ENCODE data around the gene DST.

The DST gene

GRCh38 chr6:56479381-56479780, 163.3 kb downstream of the DST start:
- DNase-seq, result no peak

GRCh38 chr6:56478202-56478601, 164.5 kb downstream of the DST start:
- no peak for DNase-seq

GRCh38 chr6:56477241-56477640, 165.4 kb downstream of the DST start:
- no peak for DNase-seq

GRCh38 chr6:56475736-56476457, 166.8 kb downstream of the DST start:
- no peak for DNase-seq

- no peak for DNase-seq
These were observed 168.2 kb downstream of the DST start for GRCh38 chr6:56474532-56474931.

- DNase-seq, result no peak
These were observed 179.2 kb downstream of the DST start for GRCh38 chr6:56463443-56463842.

GRCh38 chr6:56459030-56459805, 183.5 kb downstream of the DST start:
- no peak for DNase-seq

GRCh38 chr6:56458324-56458884, 184.3 kb downstream of the DST start:
- DNase-seq, result no peak

- DNase-seq, result no peak
These were observed 185.9 kb downstream of the DST start for GRCh38 chr6:56456785-56457184.

GRCh38 chr6:56450882-56451739, 191.6 kb downstream of the DST start:
- no peak for DNase-seq

GRCh38 chr6:56450376-56450775, 192.3 kb downstream of the DST start:
- no peak for DNase-seq

GRCh38 chr6:56448046-56448445, 194.6 kb downstream of the DST start:
- DNase-seq, result no peak

GRCh38 chr6:56445818-56446217, 196.9 kb downstream of the DST start:
- DNase-seq, result no peak

- no peak for DNase-seq
These were observed 197.8 kb downstream of the DST start for GRCh38 chr6:56444855-56445254.

GRCh38 chr6:56440551-56440981, 202.1 kb downstream of the DST start:
- no peak for DNase-seq

- DNase-seq, result no peak
These were observed 205.4 kb downstream of the DST start for GRCh38 chr6:56437171-56437900.

GRCh38 chr6:56435754-56436153, 206.9 kb downstream of the DST start:
- no peak for DNase-seq

GRCh38 chr6:56435326-56435725, 207.4 kb downstream of the DST start:
- no peak for DNase-seq

- DNase-seq, result no peak
These were observed 208.1 kb downstream of the DST start for GRCh38 chr6:56434606-56435005.

- DNase-seq, result no peak
These were observed 209.6 kb downstream of the DST start for GRCh38 chr6:56433119-56433518.

- DNase-seq, result no peak
These were observed 210.5 kb downstream of the DST start for GRCh38 chr6:56432194-56432593.

Data from NCI-H2227 treated with DMSO at 0.1 percent for 48 hours (cell line).